ENCODE measurements around the gene GLYR1. TPM values are rescaled to one million over a fixed set of nuclear protein-coding genes. Genes with fewer than 3 reads are reported as not detected.

GLYR1 gene
- polyA plus RNA-seq, 1 donor from 2014 or later = 78.6 TPM

DNA sequence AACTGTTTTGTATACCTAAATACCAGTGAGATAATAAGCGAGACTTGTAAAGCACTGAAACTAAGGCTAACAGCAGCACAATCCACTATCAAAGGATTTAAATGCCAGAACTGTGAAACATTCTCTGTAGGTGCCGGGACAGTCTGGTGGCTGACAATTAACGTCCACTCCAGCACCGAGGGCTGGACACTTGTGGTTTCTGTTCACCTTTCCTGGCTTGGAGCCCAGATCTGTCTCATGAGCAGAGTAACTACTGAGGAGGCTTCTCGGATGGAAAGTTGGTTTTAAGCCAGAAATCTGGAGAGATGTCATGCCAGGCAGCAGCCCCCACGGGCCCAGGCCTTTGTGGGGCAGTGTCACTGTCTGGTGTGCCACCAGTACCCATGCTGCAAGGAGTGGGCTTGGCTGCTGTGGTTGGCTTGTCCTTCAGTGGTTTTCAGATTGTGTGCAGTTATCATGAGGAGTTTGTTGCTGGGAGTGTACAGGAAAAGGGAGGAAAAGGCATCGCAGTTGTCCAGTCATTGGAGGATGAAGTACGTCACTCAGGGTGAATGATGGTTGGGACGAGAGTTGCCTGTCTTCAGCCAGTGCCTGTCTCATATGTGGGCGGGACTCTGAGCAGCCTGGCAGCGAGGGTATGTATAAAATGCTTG, 35.7 kb upstream of the GLYR1 start:
- no peaks in the 10 kb centered on the region for H3F3A ChIP-seq (ENCODE audit: insufficient read depth, low read length, poor library complexity, severe bottlenecking)
- no peaks in the 10 kb centered on the region for H4K20me1 ChIP-seq (ENCODE audit: insufficient read depth)
- no peak overlapping the region for H3K4me3 ChIP-seq (ENCODE audit: low read length)
- no peaks in the 10 kb centered on the region for H3K9me2 ChIP-seq (ENCODE audit: insufficient read depth, low read length)
- no peaks in the 10 kb centered on the region for H3K79me2 ChIP-seq (replicated peaks; ENCODE audit: insufficient read depth, low read length)
- no peak overlapping the region for H3K9ac ChIP-seq (ENCODE audit: low read length)
- H3K27me3 ChIP-seq (ENCODE audit: insufficient read depth, low read depth, low read length) = no peaks in the 10 kb centered on the region
- H3K27ac ChIP-seq (ENCODE audit: low read length) = no peak overlapping the region
- H3K9me3 ChIP-seq (ENCODE audit: low read length) = no peaks in the 10 kb centered on the region
- H3K4me2 ChIP-seq (ENCODE audit: low read length) = no peak overlapping the region
- no peak overlapping the region for H2AFZ ChIP-seq (ENCODE audit: low read depth, low read length)
- H3K36me3 ChIP-seq (ENCODE audit: insufficient read depth, low read length) = peaks cover 3% of the 10 kb centered on the region
- TF ChIP-seq SMC3 (conservative IDR thresholded peaks at IDR 0.05; ENCODE audit: poor library complexity) (no peak), POLR2AphosphoS5 (IDR thresholded peaks at IDR 0.05) (no peak), REST (IDR thresholded peaks at IDR 0.05; ENCODE audit: borderline replicate concordance) (no peak), RAD21 (conservative IDR thresholded peaks at IDR 0.05) (no peak), EP300 (conservative IDR thresholded peaks at IDR 0.05; ENCODE audit: poor library complexity, severe bottlenecking) (no peak), CTCF (IDR thresholded peaks at IDR 0.05; ENCODE audit: poor library complexity, severe bottlenecking) (no peak), TAF1 (IDR thresholded peaks at IDR 0.05; ENCODE audit: low read depth) (no peak), MXI1 (conservative IDR thresholded peaks at IDR 0.05; ENCODE audit: poor library complexity, severe bottlenecking) (no peak)

DNA sequence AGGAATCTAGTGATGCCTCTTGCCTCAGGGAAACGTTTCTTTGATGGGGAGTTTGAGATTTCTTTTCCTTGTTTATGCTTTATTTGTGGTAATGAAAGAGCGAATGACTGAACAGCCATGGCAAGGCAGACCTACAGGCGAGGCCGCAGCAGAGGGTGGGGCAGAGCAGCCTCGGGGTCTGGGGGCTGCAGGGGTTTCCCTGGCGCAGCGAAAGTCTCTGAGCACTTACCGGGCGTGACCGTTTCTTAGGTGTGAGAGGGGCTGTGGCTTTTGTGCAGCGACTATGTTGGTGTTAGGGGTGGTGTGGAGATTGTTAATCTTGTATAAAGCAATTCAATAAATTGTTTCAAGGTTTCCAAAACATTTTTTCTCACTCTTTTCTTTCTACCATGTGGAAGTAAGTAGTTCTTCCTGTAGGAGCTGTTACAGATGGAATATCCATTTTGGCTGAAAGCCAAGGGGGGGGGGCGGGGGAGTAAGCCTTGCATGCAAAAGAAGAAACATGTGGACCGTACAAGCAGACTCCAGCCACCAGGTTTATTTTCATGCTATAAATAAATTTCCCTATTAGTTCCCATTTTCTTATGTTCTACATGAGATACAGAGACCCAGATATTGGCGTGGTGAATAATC, 35.0 kb upstream of the GLYR1 start:
- Histone ChIP-seq H3F3A (ENCODE audit: insufficient read depth, low read length, poor library complexity, severe bottlenecking) (no peaks in the 10 kb centered on the region), H3K4me3 (ENCODE audit: low read length) (no peak overlapping the region), H3K79me2 (replicated peaks; ENCODE audit: insufficient read depth, low read length) (no peaks in the 10 kb centered on the region), H3K9ac (ENCODE audit: low read length) (no peak overlapping the region), H3K9me3 (ENCODE audit: low read length) (no peaks in the 10 kb centered on the region), H4K20me1 (ENCODE audit: insufficient read depth) (no peaks in the 10 kb centered on the region), H3K4me2 (ENCODE audit: low read length) (no peak overlapping the region), H3K27ac (ENCODE audit: low read length) (no peak overlapping the region), H3K36me3 (ENCODE audit: insufficient read depth, low read length) (peaks cover 3% of the 10 kb centered on the region), H2AFZ (ENCODE audit: low read depth, low read length) (no peak overlapping the region), H3K27me3 (ENCODE audit: insufficient read depth, low read depth, low read length) (no peaks in the 10 kb centered on the region), H3K9me2 (ENCODE audit: insufficient read depth, low read length) (no peaks in the 10 kb centered on the region)
- TF ChIP-seq TAF1 (IDR thresholded peaks at IDR 0.05; ENCODE audit: low read depth) (no peak), POLR2AphosphoS5 (IDR thresholded peaks at IDR 0.05) (no peak), RAD21 (conservative IDR thresholded peaks at IDR 0.05) (no peak), MXI1 (conservative IDR thresholded peaks at IDR 0.05; ENCODE audit: poor library complexity, severe bottlenecking) (no peak), EZH2 (IDR thresholded peaks at IDR 0.05; ENCODE audit: borderline replicate concordance, insufficient read depth, low read length, poor library complexity, severe bottlenecking) (no peak), SMC3 (conservative IDR thresholded peaks at IDR 0.05; ENCODE audit: poor library complexity) (no peak), REST (IDR thresholded peaks at IDR 0.05; ENCODE audit: borderline replicate concordance) (no peak)

Data from neural cell (in vitro differentiated cells).